GM23248 (cell line): ENCODE results near the gene MDM1.

Source experiments
- EZH2 ChIP-seq: fragments of 200-600 bp; sonication (generic); IDR thresholded peaks from 2 replicates; pipeline ENCODE4 v1.6.1; 2018; ENCODE audit warnings: antibody characterized with exemption, mild to moderate bottlenecking; ENCODE audit not compliant: insufficient read depth, poor library complexity, severe bottlenecking
- EZH2phosphoT487 ChIP-seq: fragments of 200-600 bp; sonication (generic); IDR thresholded peaks from 2 replicates; pipeline ENCODE4 v1.6.1; 2018; ENCODE audit warnings: antibody characterized with exemption, moderate library complexity, mild to moderate bottlenecking, low read depth; ENCODE audit not compliant: insufficient read depth

GRCh38 chr12:68324531-68324930, 7.6 kb downstream of the MDM1 start:
- no peak for TF ChIP-seq EZH2phosphoT487
- no peak for TF ChIP-seq EZH2
